HCT116 (cell line): ENCODE results near the gene LRRTM2. TPM values are rescaled to one million over a fixed set of nuclear protein-coding genes. Genes with fewer than 3 reads are reported as not detected.

ENCODE experiments used
- ATAC-seq: fragments of 200-7000 bp; cut with Tn5 transposase; 2 replicates; pipeline ENCODE4 v1.9.1; 2020; ENCODE audit warnings: mild to moderate bottlenecking, moderate library complexity
- BruUV-seq: library from RNA; stranded (reverse); fragments of 400-500 nt; replicated peaks from 2 replicates; lab custom pipeline; 2021; lab: Mats Ljungman, UMichigan
- CTCF ChIA-PET: fragments of 300-600 bp; sonication (Branson Sonifier 250); formaldehyde crosslinking; loops from one replicate; lab custom pipeline; 2021; ENCODE audit warnings: antibody characterized with exemption; lab: Charles Lee
- POLR2A ChIA-PET: fragments of 300-600, 350-600 bp; sonication (Branson Sonifier 250); formaldehyde crosslinking; loops from one replicate; lab custom pipeline; 2021; ENCODE audit warnings: antibody characterized with exemption; lab: Charles Lee
- RAD21 ChIA-PET, 2 experiments: fragments of 300-600 bp; sonication (Branson Sonifier 250); formaldehyde crosslinking; loops; one replicate each; lab custom pipeline; 2023; ENCODE audit warnings: low total read pairs in 2 of 2; ENCODE audit not compliant: uncharacterized antibody in 2 of 2, unreplicated experiment in 2 of 2, low non-redundant PET in 1 of 2; lab: Charles Lee
- DNase-seq: peaks from one replicate; pipeline ENCODE4 v3.0.0-alpha.2; 2010; ENCODE audit warnings: low read depth, low spot score
- H2AFZ ChIP-seq: fragments of 200-600 bp; shearing (Covaris generic), sonication (generic); 2 replicates; pipeline ENCODE4 v1.6.1; 2017; ENCODE audit warnings: low read depth, mixed run types, mixed read lengths, antibody characterized with exemption, low read length; ENCODE audit not compliant: poor library complexity, severe bottlenecking
- H3K27ac ChIP-seq: 2 replicates; pipeline ENCODE4 v1.5.1; 2012; ENCODE audit warnings: low read depth, low read length
- H3K27me3 ChIP-seq: fragments of 200-600 bp; sonication (generic); 2 replicates; pipeline ENCODE4 v1.6.1; 2016; ENCODE audit warnings: mixed run types, low read length, mixed read lengths; ENCODE audit not compliant: insufficient read depth
- H3K36me3 ChIP-seq, 2 experiments: fragments of 200-500 bp in 1 of 2; fragments of 200-600 bp in 1 of 2; sonication (Bioruptor generic) in 1 of 2; sonication (generic) in 1 of 2; 2 replicates each; pipeline versions ENCODE4 v1.5.1 to v1.6.1; 2014 to 2016; ENCODE audit warnings: low read length in 2 of 2, inconsistent platforms in 1 of 2, mixed read lengths in 1 of 2, mixed run types in 1 of 2; ENCODE audit not compliant: insufficient read depth in 2 of 2, control insufficient read depth in 1 of 2
- H3K4me1 ChIP-seq, 2 experiments: fragments of 200-600 bp in 1 of 2; sonication (generic) in 1 of 2; 2 replicates each; pipeline versions ENCODE4 v1.5.1 to v1.6.1; 2012 to 2017; ENCODE audit warnings: low read length in 2 of 2, inconsistent platforms in 1 of 2, mild to moderate bottlenecking in 1 of 2, mixed read lengths in 1 of 2, mixed run types in 1 of 2, moderate library complexity in 1 of 2; ENCODE audit not compliant: insufficient read depth in 2 of 2, control insufficient read depth in 1 of 2
- H3K4me2 ChIP-seq: fragments of 200-600 bp; sonication (generic); 2 replicates; pipeline ENCODE4 v1.6.1; 2017; ENCODE audit warnings: mixed run types, low read length, mixed read lengths
- H3K4me3 ChIP-seq, 2 experiments: fragments of 200-600 bp in 1 of 2; sonication (generic) in 1 of 2; replicated peaks in 1 of 2; 2 replicates each; pipeline ENCODE4 v1.5.1; 2011 to 2016; ENCODE audit warnings: low read length in 2 of 2, control low read depth in 1 of 2, low read depth in 1 of 2, mild to moderate bottlenecking in 1 of 2, mixed read lengths in 1 of 2, mixed run types in 1 of 2
- H3K79me2 ChIP-seq: fragments of 200-600 bp; sonication (generic); 2 replicates; pipeline ENCODE4 v1.6.1; 2017; ENCODE audit warnings: mild to moderate bottlenecking, mixed run types, low read length, moderate library complexity, mixed read lengths; ENCODE audit not compliant: insufficient read depth
- H3K9ac ChIP-seq: fragments of 200-600 bp; sonication (generic); 2 replicates; pipeline ENCODE4 v1.6.1; 2016; ENCODE audit warnings: low read length, mixed read lengths
- H3K9me2 ChIP-seq: fragments of 200-600 bp; sonication (generic), shearing (Covaris generic); 2 replicates; pipeline ENCODE4 v1.6.1; 2017; ENCODE audit warnings: mixed run types, mild to moderate bottlenecking, moderate library complexity; ENCODE audit not compliant: insufficient read depth
- H3K9me3 ChIP-seq, 2 experiments: fragments of 200-500 bp in 1 of 2; fragments of 200-600 bp in 1 of 2; sonication (Bioruptor generic) in 1 of 2; sonication (generic) in 1 of 2; 2 replicates each; pipeline ENCODE4 v1.6.1; 2014 to 2017; ENCODE audit warnings: low read length in 2 of 2, mixed read lengths in 2 of 2, inconsistent platforms in 1 of 2, low read depth in 1 of 2, mild to moderate bottlenecking in 1 of 2, mixed run types in 1 of 2, moderate library complexity in 1 of 2; ENCODE audit not compliant: control insufficient read depth in 1 of 2, insufficient read depth in 1 of 2
- H4K20me1 ChIP-seq: fragments of 200-600 bp; sonication (generic), shearing (Covaris generic); 2 replicates; pipeline ENCODE4 v1.6.1; 2017; ENCODE audit warnings: mixed run types, mild to moderate bottlenecking, moderate library complexity; ENCODE audit not compliant: insufficient read depth
- ATF3 ChIP-seq: IDR thresholded peaks from 2 replicates; pipeline ENCODE4 v1.6.1; 2012
- CEBPB ChIP-seq: IDR thresholded peaks from 2 replicates; pipeline ENCODE4 v1.6.1; 2012; ENCODE audit warnings: low read depth
- EGR1 ChIP-seq: IDR thresholded peaks from 2 replicates; pipeline ENCODE4 v1.6.1; 2012; ENCODE audit warnings: low read depth
- MAX ChIP-seq: IDR thresholded peaks from 2 replicates; pipeline ENCODE4 v1.6.1; 2012
- RAD21 ChIP-seq: IDR thresholded peaks from 2 replicates; pipeline ENCODE4 v1.6.1; 2012; ENCODE audit warnings: low read depth, mild to moderate bottlenecking
- REST ChIP-seq: IDR thresholded peaks from 2 replicates; pipeline ENCODE4 v1.6.1; 2012; ENCODE audit warnings: low read depth
- SP1 ChIP-seq: IDR thresholded peaks from 2 replicates; pipeline ENCODE4 v1.6.1; 2012; ENCODE audit warnings: low read depth
- SRF ChIP-seq: IDR thresholded peaks from 2 replicates; pipeline ENCODE4 v1.6.1; 2012; ENCODE audit warnings: low read depth
- YY1 ChIP-seq: IDR thresholded peaks from 2 replicates; pipeline ENCODE4 v1.6.1; 2011; ENCODE audit warnings: low read length, low read depth, moderate library complexity, mild to moderate bottlenecking; ENCODE audit not compliant: insufficient replicate concordance; ENCODE audit errors: extremely low read depth
- ZBTB33 ChIP-seq: IDR thresholded peaks from 2 replicates; pipeline ENCODE4 v1.6.1; 2011; ENCODE audit warnings: mild to moderate bottlenecking, low read length, moderate library complexity; ENCODE audit not compliant: insufficient replicate concordance; ENCODE audit errors: extremely low read depth
- ZNF274 ChIP-seq: fragments of 200-500 bp; sonication (Bioruptor generic); IDR thresholded peaks from 2 replicates; pipeline ENCODE4 v1.6.1; 2014; ENCODE audit warnings: mild to moderate bottlenecking, low read depth, low read length, inconsistent platforms
- intact Hi-C: fragments of 100-400 bp; cut with micrococcal nuclease; formaldehyde crosslinking; loops from 2 replicates; pipeline ENCODE4 v1.10.0; 2022
- total RNA-seq: library from RNA; stranded (reverse); gene quantifications from one replicate; pipeline ENCODE4 v1.2.1, GENCODE V29; 2021; ENCODE audit not compliant: unreplicated experiment

Gene LRRTM2
- total RNA-seq, 1 experiment from 2014 or later: not detected

- no peak for TF ChIP-seq SP1
- TF ChIP-seq EGR1: no peak
- TF ChIP-seq ZNF274: no peak
- no peak for TF ChIP-seq SRF
- TF ChIP-seq MAX: no peak
- no peak for TF ChIP-seq YY1
- no peak for TF ChIP-seq REST
- TF ChIP-seq RAD21: no peak
- TF ChIP-seq CEBPB: no peak
- TF ChIP-seq ATF3: no peak
- no peak for TF ChIP-seq ZBTB33
- Histone ChIP-seq H3K4me1 (no peaks in the 10 kb centered on the region), H3K9me2 (no peaks in the 10 kb centered on the region), H3K9me3 (no peaks in the 10 kb centered on the region), H3K27me3 (no peaks in the 10 kb centered on the region), H3K9ac (no peak overlapping the region), H4K20me1 (0 out of 2 replicates have a peak, but pooled peaks cover 6% of the 10 kb centered on the region), H2AFZ (no peak overlapping the region), H3K36me3 (no peaks in the 10 kb centered on the region), H3K4me3 (no peak overlapping the region), H3K4me2 (no peak overlapping the region), H3K79me2 (peaks cover 94% of the 10 kb centered on the region), H3K27ac (no peak overlapping the region)
- DNase-seq (no peak), ATAC-seq (no peak)
- no TSS peak for BruUV-seq
- ChIA-PET RAD21 (no interaction called here), CTCF (no interaction called here), POLR2A (no interaction called here)
- intact Hi-C loops: no loop called here
Measured at GRCh38 chr5:138843316-138844124, 31.6 kb downstream of the LRRTM2 start.
